ENCODE measurements around the gene AP3S2. TPM values are rescaled to one million over a fixed set of nuclear protein-coding genes. Genes with fewer than 3 reads are reported as not detected.
"Not testable (repeated sequence)": the region's sequence is repeated elsewhere in the genome, so short reads cannot be mapped to it uniquely, and the experiment has no call there.

AP3S2 gene
- total RNA-seq, 1 donor from 2014 or later = 16.0 TPM

GRCh38 chr15:89836267-89837133 is 57.3 kb downstream of the AP3S2 start:
- peaks cover 25 to 28% of the 10 kb centered on the region in 2 donors for H3K36me3 ChIP-seq
- intact Hi-C loops (cut with DNase I) = no loop called here
- DNase-seq (ENCODE audit: low spot score in 2 of 2) = peak in 1 of 2 donors; percentile 69
- peak overlapping the region in 1 of 2 donors; percentile 3 for H3K4me3 ChIP-seq
- H3K27me3 ChIP-seq = no peaks in the 10 kb centered on the region
- TF ChIP-seq CTCF (IDR thresholded peaks at IDR 0.05) = no peak
- H3K27ac ChIP-seq = peak overlapping the region; percentile 65 to 86
- H3K4me1 ChIP-seq = peaks cover 6 to 26% of the 10 kb centered on the region in 2 donors
- no peaks in the 10 kb centered on the region for H3K9me3 ChIP-seq

DNA sequence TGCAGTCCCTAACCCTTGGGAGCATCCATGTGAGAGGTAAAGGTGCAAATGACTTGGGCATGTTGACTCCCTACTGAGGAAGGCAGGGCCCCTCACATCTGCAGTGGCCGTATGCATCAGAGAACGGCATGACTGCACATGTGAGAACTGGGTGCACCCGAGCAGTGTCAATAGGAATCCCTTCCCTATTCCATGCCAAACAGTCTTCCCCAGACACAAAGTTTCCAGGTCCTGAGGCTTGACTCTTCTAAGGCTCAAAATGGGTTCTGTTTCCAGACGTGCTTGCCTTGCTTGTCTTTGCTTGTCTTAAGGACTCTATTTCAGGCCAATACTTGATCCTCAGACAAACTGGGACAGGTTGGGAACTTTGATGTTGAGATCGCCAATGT is 58.6 kb downstream of the AP3S2 start:
- intact Hi-C loops (cut with DNase I) = no loop called here
- no peak for DNase-seq (ENCODE audit: low spot score in 2 of 2)
- Histone ChIP-seq H3K36me3 (peaks cover 22 to 28% of the 10 kb centered on the region in 2 donors), H3K27me3 (no peaks in the 10 kb centered on the region), H3K9me3 (no peaks in the 10 kb centered on the region), H3K4me1 (peaks cover 6 to 26% of the 10 kb centered on the region in 2 donors), H3K27ac (peak overlapping the region in 1 of 2 donors; percentile 86), H3K4me3 (no peak overlapping the region)
- no peak for TF ChIP-seq CTCF (IDR thresholded peaks at IDR 0.05)

- H3K27me3 ChIP-seq; H3K4me3 ChIP-seq; H3K9me3 ChIP-seq; intact Hi-C loops (cut with DNase I); DNase-seq (ENCODE audit: low spot score in 2 of 2); H3K27ac ChIP-seq: not testable (repeated sequence)
- Histone ChIP-seq H3K4me1 (peaks cover 6 to 26% of the 10 kb centered on the region in 2 donors), H3K36me3 (peaks cover 22 to 28% of the 10 kb centered on the region in 2 donors)
Measured at GRCh38 chr15:89834465-89835175, 59.2 kb downstream of the AP3S2 start.

- Histone ChIP-seq H3K27me3 (no peaks in the 10 kb centered on the region), H3K36me3 (peaks cover 22 to 28% of the 10 kb centered on the region in 2 donors), H3K4me3 (no peak overlapping the region), H3K4me1 (peaks cover 6 to 28% of the 10 kb centered on the region in 2 donors), H3K9me3 (no peaks in the 10 kb centered on the region), H3K27ac (no peak overlapping the region)
- no peak for TF ChIP-seq CTCF (IDR thresholded peaks at IDR 0.05)
- intact Hi-C loops (cut with DNase I) = no loop called here
- DNase-seq (ENCODE audit: low spot score in 2 of 2) = no peak
Measured at GRCh38 chr15:89833966-89834365, 59.8 kb downstream of the AP3S2 start.

DNA sequence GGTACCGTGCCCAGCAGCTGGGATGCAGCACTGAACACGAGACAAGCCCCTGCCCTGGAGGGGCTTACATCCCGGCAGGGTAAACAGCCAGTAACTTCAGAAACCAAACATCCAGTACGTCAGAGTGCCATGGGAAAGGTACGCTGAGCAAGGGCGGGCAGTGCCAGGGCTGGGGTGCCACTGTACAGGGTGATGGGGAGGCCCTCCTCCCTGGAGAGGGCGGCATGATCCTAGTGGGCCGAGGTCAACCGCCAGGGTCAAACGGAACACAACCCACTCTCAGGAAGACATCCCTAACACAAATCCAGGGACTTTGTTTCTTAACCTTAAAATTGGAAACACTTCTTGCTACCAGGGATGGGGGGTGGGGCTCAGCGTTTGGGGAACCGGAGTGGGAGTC is 63.2 kb downstream of the AP3S2 start:
- no peak overlapping the region for H3K27ac ChIP-seq
- H3K4me1 ChIP-seq = peaks cover 3 to 15% of the 10 kb centered on the region in 2 donors
- TF ChIP-seq CTCF (IDR thresholded peaks at IDR 0.05) = no peak
- intact Hi-C loops (cut with DNase I) = no loop called here
- no peak overlapping the region for H3K4me3 ChIP-seq
- no peak for DNase-seq (ENCODE audit: low spot score in 2 of 2)
- no peaks in the 10 kb centered on the region for H3K27me3 ChIP-seq
- peaks cover 22 to 28% of the 10 kb centered on the region in 2 donors for H3K36me3 ChIP-seq
- no peaks in the 10 kb centered on the region for H3K9me3 ChIP-seq
